ENCODE data around the gene DNAJC11.
"Not testable (repeated sequence)": the region's sequence is repeated elsewhere in the genome, so short reads cannot be mapped to it uniquely, and the experiment has no call there.

DNAJC11 gene

GRCh38 chr1:6623269-6623965 is 78.2 kb downstream of the DNAJC11 start:
- no peak for DNase-seq (ENCODE audit: low read depth)

- DNase-seq (ENCODE audit: low read depth): no peak
Observed at GRCh38 chr1:6622396-6623152, 79.0 kb downstream of the DNAJC11 start.

- no peak for DNase-seq (ENCODE audit: low read depth)
Observed at GRCh38 chr1:6621429-6622391, 79.9 kb downstream of the DNAJC11 start.

DNA sequence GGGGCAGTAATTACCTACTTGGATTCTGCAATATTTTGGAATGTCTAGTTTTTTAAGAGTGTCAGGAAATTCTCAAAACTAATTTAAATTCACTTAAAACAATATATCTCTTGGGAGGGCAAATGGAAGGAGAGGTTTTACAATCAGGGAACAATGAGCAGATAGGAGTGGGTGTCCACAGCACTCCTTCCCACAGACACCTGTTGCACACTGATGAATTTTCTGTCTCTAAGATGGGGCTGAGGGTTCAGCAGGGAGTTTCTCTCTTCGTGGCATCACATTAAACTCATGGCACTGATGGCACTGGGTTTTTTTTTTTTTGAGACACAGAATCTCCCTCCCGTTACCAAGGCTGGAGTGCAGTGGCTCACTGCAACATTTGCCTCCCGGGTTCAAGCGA is 82.6 kb downstream of the DNAJC11 start:
- DNase-seq (ENCODE audit: low read depth): no peak

DNA sequence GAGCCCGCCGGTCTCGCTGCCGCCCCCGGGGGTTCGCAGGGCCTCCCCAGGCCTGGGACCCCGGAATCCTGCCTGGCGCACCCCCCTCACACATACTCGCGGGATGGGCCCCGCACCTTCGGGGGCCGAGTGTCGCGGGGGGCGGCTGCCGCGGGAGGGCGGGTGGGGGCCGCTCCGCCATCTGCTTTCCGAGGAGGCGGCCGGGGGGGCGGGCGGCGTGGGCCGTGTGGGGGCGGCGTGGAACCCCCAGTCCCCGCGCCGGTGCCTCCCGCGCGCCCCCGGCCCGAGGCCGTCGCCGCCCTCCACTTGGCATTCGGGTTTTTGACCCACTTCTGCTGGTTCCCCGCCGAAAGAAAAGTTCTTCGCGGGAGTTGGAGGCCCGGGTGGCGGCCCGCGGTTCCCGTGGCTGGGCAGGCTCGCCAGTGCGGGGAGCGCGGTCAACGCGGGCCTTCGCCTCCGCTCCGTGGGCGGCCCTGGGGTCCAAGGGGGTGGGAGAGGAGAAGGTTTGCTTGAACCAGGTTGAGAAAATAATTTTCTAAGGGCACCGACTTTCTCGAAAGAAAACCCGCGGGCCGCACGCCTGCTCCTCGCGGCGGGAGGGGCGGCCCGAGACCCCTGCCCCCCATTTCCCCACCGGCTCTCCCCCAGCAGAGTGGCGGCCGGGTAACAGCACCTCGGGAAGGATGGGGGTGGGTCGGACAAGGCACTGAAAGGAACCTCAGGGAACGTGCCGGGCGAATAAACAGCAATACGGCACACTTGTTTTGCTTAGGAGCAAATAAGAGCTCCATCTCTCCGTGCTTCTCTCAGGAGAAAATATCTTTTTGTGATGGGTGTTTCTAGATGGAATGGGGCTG is 86.5 kb downstream of the DNAJC11 start:
- no peak for DNase-seq (ENCODE audit: low read depth)

DNA sequence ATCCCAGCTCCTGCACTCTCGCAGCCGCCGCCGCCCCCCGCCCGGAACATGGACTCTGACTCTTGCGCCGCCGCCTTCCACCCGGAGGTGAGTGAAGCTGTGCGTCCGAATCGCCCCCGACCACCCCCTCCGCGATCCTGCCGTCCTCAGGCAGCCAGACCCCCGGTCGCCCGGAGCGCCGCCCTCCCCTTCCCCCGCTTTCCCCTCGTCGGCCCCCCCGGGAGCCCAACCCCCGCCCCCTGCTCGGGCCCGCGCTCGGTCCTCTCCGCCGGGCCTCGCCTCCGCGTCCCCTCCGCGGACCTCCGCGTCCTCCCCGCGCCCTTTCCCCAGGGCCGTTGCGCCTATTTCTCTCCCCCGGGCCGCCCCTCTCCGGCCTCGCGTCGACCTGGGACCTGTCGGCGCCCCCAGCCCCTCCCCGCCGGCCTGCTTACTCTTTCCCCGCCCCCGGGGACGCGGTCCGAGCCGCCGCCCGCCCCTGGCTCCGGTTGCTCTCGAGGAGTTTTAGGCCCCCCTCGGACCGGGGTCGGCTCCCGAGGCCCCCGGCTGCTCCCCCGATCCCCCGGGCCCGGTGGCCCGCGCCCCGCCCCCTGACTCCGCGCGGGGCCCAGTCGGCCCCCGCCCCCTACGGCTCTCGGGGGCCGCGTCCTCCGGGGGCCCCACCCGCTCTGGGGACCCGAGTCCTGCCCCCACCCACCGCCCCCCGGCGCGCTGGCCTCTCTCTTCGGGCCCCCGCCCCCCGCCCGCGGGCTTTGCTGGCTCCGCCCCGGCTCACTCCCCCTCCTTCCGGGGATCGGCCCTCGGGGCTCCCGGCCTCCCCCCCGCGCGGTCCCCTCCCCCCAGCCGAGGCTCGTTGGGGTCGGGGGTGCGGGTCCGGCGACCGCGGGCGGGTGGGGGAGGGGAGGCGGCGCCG is 87.3 kb downstream of the DNAJC11 start:
- DNase-seq (ENCODE audit: low read depth): no peak

- DNase-seq (ENCODE audit: low read depth): peak; percentile 92
Observed at GRCh38 chr1:6613361-6614018, 88.1 kb downstream of the DNAJC11 start, which contains the start of gene PHF13. Gene PHF13 (plus strand): TSS chr1:6613731. CDS start chr1:6614067, 336 bp downstream.

DNA sequence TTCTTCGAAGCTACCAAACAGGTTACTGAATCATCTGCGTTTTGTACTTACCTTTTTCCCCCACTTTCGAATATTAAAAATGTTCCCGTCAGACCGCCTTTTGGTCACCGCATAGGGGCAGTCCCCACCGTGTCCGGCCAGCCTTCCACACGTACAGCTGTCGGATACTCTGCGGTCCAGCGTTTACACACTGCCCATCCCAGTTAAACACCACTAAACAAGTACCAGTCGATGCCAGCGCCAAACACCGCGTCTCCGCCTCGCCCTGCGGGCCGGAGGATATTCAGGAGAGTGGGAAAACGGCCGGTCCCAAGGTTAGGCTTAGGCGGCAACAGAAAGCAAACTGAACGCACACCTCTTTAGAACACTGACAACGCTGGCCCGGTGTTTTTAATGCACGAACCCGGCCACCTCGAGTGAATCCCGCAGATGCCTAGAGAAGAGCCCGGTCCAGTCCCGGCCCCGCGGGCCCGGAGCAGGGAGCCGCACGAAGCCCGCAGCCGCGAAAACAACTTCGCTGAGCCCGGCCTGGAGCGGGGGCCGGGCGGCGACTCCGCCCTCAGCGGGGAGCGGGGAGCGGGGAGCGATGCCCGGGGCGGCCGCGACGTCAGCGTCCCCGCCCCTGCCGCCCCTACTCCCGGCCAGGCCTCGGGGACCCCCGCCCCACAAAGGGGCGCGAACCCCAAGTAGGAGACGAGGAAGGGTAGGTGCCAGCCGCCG is 88.8 kb downstream of the DNAJC11 start:
- DNase-seq (ENCODE audit: low read depth): no peak

GRCh38 chr1:6603915-6604558 is 97.6 kb downstream of the DNAJC11 start:
- DNase-seq (ENCODE audit: low read depth): no peak

DNA sequence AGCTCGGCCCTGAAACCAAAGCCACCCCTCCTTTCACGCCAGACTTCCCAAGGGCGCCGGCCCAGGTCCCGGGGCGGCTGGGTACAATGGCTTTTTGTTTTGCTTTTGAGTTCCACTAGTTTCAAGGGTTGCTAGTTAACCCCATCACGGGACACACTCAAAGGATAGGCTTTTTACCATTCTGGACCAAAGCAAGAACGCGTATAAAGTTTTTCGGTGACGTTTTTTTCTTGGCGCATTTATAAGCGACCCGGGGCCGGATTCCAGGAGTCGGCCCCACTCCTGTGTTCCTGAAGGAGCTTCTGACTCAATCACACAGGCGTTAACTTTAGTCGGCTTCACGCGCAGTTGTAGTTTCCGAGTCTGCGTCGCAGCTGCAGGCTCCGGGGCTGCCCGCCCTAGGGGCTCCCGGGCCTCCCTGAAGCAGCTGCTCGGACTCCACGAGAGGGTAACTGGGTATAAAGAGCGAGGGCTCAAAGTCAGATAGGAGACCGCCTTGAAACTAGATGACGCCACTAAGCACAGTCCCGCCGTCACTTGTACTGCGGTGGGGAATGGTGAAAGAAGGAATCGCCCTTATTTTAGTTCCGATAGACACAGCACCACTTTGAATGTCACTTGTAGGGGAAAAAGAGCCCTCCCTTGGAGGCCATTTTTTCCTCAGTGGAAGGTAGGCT is 98.2 kb downstream of the DNAJC11 start:
- DNase-seq (ENCODE audit: low read depth): no peak

- DNase-seq (ENCODE audit: low read depth): no peak
Observed at GRCh38 chr1:6602669-6603237, 98.9 kb downstream of the DNAJC11 start, which contains the start of gene KLHL21. Gene KLHL21 (minus strand): TSS chr1:6602869. CDS start chr1:6602817, 52 bp downstream.

DNA sequence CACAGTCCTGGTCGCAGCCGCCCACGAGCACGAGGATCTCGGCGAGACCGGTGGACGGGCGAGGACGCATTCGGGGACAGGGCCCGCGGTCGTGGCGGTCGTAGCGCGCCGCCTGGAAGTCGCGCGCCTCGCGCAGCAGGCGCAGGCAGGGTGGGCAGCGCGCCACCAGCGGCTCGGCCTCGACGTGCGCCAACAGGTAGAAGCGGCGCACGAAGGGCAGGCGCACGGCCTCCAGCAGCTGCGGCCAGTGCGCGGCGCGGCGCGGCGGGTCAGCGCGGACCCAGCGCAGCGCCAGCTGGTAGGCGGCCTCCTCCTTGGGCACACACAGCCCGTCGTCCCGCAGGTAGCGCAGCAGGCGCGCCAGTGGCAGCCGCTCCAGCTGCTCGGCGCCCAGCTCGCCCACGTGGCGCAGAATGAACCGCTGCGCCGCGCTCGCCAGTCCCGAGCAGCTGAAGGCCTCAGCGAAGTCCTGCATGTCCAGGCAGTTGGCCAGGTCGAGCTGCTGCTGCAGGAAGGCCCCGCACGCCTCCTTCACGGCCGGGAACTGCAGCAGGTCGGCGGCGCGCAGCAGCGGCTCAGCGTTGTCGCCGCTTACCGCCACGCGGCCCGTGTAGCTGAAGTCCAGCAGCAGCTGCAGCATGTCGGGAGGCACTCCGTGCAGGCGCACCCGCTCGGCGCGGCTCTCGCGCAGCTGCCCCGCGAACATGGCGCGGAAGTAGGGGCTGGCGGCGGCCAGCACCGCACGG is 99.5 kb downstream of the DNAJC11 start:
- no peak for DNase-seq (ENCODE audit: low read depth)

DNA sequence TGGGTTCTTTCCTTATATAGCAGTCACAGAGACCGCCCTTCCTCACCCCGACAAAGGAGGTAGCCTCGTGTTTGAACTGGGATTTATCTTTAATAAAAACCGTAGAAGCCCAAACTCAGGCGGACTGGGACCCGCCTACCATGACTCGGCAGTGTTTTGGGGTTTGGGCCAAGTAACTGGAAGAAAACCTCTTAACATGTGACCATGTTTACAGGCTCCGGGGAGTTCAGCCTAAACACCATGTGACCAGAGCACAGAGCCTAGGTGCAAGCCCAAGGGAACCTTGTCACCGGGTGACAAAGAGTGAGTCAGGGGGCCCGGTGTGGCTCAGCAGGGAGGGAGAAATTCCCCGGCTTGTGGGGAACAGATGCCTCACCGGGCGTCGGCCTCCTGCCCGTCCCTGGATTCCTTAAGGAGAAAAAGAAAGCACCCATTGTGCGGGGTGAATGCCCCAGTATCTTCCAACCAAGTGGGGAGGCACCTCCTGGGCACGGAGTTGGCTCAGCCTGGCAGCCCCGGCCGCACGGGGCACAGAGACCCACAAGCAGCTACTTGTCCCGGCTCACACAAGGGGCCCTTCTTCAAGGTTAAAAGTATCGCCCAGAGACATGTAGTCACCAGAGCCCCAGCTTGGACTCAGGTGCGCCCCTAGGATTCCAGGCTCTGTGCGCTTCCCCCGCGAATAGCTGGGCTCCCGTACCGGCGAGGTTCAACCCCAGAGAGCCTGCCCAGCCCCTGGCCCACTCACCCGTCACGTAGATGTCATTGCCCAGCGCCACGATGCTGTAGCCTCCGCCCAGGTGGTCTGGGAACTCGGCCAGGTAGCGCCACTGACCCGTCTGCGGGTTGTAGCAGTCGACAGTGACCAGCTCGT is 100.3 kb downstream of the DNAJC11 start:
- DNase-seq (ENCODE audit: low read depth): peak; percentile 95

GRCh38 chr1:6600410-6601048 is 101.1 kb downstream of the DNAJC11 start:
- no peak for DNase-seq (ENCODE audit: low read depth)

- not testable (repeated sequence) for DNase-seq (ENCODE audit: low read depth)
Observed at GRCh38 chr1:6599991-6600390, 101.6 kb downstream of the DNAJC11 start.
